HG03565 (cell line): ENCODE data around the gene GMIP.
"Not testable (repeated sequence)": the region's sequence is repeated elsewhere in the genome, so short reads cannot be mapped to it uniquely, and the experiment has no call there.

Source experiments
- ATAC-seq: cut with Tn5 transposase; IDR thresholded peaks from one replicate; pipeline ENCODE4 v1.9.1; 2021; ENCODE audit warnings: mild to moderate bottlenecking, moderate library complexity; ENCODE audit not compliant: unreplicated experiment

GMIP gene, protein sequence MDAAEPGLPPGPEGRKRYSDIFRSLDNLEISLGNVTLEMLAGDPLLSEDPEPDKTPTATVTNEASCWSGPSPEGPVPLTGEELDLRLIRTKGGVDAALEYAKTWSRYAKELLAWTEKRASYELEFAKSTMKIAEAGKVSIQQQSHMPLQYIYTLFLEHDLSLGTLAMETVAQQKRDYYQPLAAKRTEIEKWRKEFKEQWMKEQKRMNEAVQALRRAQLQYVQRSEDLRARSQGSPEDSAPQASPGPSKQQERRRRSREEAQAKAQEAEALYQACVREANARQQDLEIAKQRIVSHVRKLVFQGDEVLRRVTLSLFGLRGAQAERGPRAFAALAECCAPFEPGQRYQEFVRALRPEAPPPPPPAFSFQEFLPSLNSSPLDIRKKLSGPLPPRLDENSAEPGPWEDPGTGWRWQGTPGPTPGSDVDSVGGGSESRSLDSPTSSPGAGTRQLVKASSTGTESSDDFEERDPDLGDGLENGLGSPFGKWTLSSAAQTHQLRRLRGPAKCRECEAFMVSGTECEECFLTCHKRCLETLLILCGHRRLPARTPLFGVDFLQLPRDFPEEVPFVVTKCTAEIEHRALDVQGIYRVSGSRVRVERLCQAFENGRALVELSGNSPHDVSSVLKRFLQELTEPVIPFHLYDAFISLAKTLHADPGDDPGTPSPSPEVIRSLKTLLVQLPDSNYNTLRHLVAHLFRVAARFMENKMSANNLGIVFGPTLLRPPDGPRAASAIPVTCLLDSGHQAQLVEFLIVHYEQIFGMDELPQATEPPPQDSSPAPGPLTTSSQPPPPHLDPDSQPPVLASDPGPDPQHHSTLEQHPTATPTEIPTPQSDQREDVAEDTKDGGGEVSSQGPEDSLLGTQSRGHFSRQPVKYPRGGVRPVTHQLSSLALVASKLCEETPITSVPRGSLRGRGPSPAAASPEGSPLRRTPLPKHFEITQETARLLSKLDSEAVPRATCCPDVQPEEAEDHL

GRCh38 chr19:19643158-19644053 lies at the start of gene GMIP:
Gene GMIP (minus strand): TSS chr19:19643657. CDS start chr19:19643529, 128 bp downstream.
- ATAC-seq, result no peak

DNA sequence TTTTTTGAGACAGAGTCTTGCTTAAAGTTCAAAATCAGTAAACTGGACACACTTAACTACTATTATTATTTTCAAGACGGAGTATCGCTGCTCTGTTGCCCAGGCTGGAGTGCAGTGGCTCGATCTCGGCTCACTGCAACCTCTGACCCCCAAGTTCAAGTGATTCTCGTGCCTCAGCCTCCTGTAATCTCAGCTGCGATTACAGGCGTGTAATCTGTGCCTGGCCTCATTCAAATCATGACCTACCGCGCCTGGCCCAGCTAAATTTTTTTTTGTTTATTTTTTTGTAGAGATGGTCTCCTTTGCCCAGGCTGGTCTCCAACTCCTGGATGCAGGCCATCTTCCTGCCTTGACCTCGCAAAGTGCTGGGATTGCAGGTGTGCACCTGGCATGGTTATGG lies 48.2 kb upstream of the GMIP start:
- no peak for ATAC-seq

GRCh38 chr19:19689023-19689422 lies 45.6 kb upstream of the GMIP start:
- ATAC-seq, result not testable (repeated sequence)

DNA sequence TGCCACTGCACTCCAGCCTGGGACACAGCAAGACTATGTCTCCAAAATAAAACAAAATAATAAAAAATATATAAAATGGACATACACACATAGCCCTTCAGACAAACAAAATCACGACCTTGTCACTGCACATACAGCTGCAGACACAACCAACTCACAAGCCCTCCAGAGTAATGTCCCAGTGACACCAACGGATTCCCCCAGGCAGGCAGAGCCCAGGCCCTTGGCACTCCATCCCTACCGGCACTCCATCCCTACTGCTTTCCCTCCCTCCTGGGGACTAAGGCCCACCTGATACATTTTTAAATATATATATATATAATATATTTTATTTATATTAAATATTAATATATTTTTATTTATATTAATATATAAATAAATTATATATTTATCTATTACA lies 43.6 kb upstream of the GMIP start:
- ATAC-seq, result no peak

DNA sequence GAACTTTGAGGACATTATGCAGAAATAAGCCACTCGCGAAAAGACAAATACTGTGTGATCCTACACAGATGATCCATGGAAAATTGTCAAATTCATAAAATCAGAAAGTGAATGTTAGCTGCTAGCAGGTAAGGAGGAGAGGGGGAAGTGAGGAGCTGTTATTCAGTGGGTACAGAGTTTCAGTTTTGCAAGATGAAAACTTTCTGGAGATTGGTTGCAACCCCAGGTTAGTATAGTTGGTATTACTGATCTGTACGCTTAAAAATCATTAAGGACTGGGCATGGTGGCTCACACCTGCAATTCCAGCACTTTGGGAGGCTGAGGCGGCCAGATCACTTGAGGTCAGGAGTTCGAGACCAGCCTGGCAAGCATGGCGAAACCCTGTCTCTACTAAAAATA lies 43.1 kb upstream of the GMIP start:
- ATAC-seq, result no peak

- ATAC-seq, result not testable (repeated sequence)
Measured at GRCh38 chr19:19686119-19686518, 42.7 kb upstream of the GMIP start.

- no peak for ATAC-seq
Measured at GRCh38 chr19:19679176-19680073, 36.0 kb upstream of the GMIP start.

DNA sequence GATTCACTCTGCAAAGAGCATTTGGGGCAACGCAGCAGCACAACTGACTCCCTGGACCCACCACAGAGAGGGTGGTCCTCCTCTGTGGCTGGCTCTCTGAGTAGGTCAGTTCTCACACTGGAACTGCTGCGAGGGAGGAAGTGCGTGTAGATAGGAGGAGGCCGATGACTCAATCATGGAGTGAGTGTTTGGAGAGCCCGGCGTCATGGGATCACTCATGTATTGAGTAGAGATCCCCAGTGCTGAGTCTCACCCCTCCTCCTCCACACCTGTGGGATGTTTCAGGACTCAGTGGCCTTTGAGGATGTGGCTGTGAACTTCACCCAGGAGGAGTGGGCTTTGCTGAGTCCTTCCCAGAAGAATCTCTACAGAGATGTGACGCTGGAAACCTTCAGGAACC lies 34.1 kb upstream of the GMIP start:
- ATAC-seq, result no peak

DNA sequence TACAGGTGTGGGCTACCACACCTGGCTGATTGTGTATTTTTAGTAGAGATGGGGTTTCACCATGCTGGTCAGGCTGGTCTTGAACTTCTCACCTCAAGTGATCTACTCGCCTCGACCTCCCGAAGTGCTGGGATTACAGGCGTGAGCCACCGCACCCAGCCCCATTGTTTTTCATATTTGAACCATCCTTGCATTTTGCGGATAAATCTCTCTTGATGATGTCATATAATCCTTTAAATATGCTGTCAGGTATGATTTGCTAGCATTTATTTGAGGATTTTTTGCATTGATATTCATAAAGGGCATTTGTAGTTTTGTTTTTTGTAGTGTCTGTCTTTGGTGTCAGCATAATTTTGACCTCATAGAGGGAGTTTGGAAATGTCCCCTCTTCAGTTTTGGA lies 30.9 kb upstream of the GMIP start:
- no peak for ATAC-seq

GRCh38 chr19:19672816-19673215 lies 29.4 kb upstream of the GMIP start:
- ATAC-seq, result no peak

GRCh38 chr19:19670070-19670551 lies 26.7 kb upstream of the GMIP start:
- ATAC-seq, result no peak

DNA sequence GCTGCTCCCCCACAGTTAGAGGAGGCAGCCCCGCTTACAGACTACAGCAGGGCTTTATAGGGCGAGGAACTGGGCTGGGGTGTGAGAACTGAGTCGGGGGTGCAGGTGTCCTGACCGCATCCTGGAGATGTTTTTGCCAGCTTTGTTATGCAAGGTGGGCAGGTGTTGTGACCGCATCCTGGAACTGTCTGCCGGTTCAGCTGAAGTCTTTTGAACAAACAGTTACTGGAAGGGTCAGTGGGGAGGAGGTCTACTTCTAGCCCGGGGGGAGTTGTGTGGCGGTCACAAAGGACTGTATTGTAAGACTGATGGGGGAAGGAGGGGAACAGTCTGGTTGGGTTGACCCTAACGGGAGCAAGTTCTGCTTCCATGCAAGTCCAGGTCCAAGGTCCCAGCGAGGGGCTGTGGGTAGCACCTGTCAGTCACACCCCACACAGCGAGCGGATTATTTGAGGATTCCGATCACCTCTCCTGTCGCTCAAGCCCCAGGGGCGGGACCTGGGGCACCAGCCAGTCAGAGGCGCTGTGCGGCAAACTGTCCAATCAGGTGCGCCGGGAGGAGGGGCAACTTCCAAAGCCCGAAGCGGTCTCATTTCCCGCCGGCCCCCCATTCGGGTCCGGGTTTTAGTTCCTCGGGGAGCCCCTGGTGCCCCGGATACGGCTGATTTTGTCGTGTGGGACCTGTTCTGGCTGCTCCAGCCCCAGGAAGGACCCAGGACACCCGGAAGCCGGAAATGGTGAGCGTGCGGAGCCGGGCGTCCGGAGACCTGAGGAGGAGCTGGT lies 25.0 kb upstream of the GMIP start, which contains the start of gene ZNF101:
TSS of gene ZNF101 (plus strand) at position 610 of the 783 bp plus-strand sequence. CDS start at position 735, 125 bp downstream.
- peak; percentile 58 for ATAC-seq

DNA sequence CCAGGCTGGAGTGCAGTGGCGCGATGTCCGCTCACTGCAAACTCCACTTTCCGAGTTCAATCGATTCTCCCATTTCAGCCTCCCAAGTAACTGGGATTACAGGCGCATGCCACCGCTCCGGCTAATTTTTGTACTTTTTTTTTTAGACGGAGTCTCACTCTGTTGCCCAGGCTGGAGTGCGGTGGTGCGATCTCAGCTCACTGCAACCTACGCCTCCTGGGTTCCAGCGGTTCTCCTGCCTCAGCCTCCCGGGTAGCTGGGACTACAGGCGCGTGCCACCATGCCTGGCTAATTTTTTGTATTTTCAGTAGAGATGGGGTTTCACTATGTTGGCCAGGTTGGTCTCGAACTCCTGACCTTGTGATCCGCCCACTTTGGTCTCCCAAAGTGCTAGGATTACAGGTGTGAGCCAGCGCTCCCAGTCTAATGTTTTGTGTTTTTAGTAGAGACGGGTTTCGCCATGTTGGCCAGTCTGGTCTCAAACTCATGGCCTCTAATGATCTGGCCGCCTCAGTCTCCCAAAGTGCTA lies 22.0 kb upstream of the GMIP start:
- not testable (repeated sequence) for ATAC-seq

- ATAC-seq, result peak; percentile 59
Measured at GRCh38 chr19:19663256-19664120, 20.0 kb upstream of the GMIP start, which contains the start of gene ATP13A1. Gene ATP13A1 (minus strand): TSS chr19:19663676. CDS start chr19:19663666, 10 bp downstream.

- no peak for ATAC-seq
Measured at GRCh38 chr19:19662871-19663255, 19.4 kb upstream of the GMIP start.

DNA sequence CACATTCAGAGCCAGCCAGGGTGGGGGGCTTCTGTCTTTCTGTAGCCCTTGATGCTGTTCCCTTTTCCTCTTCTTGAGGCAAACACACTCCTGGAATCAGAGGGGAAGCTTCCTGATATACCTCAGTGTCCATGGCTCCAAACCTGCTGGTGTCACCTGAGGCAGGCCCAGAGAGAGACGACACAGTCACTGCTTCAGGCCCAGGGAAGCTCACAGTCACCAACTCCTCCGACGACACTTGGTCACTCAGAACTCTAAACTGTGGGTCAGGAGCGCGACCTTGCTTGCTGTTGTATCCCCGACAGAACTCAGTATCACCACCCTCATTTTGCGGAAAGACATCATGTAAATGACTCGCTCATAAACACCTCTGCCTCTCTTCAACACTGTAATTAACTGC lies 18.9 kb upstream of the GMIP start:
- ATAC-seq, result no peak

DNA sequence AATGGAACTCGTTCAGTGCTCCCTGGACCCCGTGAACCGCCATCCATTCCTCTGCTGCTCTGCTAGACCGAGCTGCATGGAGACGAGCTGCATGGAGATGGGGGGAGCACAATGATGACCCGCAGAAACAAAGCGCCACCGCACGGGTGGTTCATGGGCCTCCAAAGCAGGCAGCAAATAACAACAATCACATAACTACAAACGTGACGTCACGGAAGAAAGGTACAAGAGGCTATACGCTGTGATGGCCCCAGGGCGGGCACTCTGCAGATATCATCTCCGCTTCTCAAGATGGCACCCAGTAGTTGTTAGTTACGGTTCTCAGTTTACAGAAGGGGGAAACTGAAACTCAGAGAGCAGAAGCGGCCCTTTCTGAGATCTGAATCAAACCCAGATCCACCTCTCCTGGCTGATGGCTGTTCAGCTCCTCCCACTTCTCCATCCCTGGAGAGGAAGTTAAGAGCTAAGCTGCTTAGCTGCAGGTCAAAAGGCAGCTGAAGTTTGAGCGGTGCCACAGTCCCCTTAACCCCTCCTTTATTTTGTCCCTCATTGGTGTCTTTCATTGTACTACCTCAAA lies 18.3 kb upstream of the GMIP start:
- ATAC-seq, result peak; percentile 25
